ENCODE results near the gene SLC1A3.

The SLC1A3 gene

DNA sequence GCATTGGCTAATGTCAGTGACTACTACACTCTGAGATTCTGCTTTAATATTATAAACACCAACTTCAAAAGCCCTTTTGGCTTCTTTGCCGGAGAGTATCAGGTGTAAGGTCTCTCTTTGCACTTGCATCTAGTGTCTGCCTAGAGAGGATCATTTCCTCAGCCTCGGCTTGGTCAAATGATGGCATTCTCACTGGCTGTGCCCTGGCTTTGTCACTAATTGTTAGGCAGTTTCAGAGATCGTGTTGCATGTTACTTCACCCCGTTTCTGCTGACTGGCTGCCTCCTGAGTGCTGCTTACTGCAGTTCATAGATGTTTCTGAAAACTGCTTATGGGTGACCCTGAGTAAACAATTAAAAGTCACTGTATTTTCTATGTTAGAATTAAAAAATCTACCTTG, 48.8 kb downstream of the SLC1A3 start:
- DNase-seq (ENCODE audit: low read depth), result no peak

GRCh38 chr5:36656556-36656955, 50.1 kb downstream of the SLC1A3 start:
- no peak for DNase-seq (ENCODE audit: low read depth)

DNA sequence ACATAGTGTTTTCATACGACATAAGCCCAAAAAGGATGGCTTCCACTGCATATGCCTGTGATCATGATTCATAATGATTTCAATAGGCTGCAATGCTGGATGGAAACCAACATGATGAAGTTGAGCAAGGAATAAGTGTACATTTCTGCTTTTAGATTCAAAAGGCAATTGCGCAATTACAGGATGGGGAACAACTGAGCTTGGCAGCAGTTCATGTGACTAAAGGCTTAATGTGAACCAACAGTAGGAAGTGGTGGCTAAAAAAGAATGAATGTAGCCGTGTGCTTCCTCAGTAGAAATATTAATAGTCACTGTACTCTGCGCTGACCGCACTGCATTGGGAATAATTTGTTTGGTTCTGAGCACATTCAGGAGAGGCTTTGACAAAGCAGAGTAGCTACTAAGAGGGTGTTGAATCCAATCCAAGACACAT, 51.2 kb downstream of the SLC1A3 start:
- DNase-seq (ENCODE audit: low read depth), result no peak

GRCh38 chr5:36658038-36658756, 51.8 kb downstream of the SLC1A3 start:
- DNase-seq (ENCODE audit: low read depth), result no peak

- no peak for DNase-seq (ENCODE audit: low read depth)
Observed at GRCh38 chr5:36659411-36659810, 53.0 kb downstream of the SLC1A3 start.

- no peak for DNase-seq (ENCODE audit: low read depth)
Observed at GRCh38 chr5:36660397-36661049, 54.1 kb downstream of the SLC1A3 start.

GRCh38 chr5:36661456-36662220, 55.2 kb downstream of the SLC1A3 start:
- DNase-seq (ENCODE audit: low read depth), result no peak

GRCh38 chr5:36662291-36662851, 56.0 kb downstream of the SLC1A3 start:
- no peak for DNase-seq (ENCODE audit: low read depth)

DNA sequence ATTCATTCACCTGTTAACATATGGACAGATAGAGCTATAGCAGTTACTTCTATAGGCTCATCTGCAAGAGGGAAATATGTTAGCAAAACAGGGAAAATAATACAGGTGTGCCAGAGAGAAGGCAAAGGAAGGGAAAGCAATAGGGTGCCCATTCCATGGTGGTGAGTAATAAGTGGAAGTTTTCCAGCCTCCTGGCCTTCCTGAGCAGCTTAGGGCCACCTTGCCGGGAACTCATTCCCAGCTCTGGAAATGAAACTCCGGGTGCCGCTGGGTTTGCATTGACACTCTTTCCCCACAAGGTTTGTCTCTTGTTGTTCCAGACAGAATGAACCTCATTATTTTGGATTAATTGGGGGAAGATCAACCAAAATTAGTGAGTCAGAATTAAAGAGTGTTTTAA, 58.4 kb downstream of the SLC1A3 start:
- no peak for DNase-seq (ENCODE audit: low read depth)

- DNase-seq (ENCODE audit: low read depth), result no peak
Observed at GRCh38 chr5:36665628-36666027, 59.2 kb downstream of the SLC1A3 start.

DNA sequence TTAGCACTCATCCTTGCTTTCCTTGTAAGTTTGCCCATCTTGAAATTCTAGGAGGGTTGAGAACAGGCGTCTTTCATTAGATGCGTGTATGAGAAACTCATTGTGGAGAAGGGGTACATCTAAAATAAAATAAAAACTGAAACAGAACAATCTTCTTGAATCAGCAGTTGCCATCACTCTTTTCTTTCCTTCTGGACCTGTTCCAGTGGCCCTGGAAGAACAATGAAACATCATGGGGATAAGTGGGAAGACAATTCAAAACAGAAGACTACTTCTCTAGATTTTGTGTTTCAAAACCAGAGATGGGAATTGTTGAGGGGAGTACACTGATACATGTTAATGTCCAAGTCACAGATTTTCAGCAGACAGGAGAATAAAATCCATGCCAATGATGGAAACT, 59.9 kb downstream of the SLC1A3 start:
- DNase-seq (ENCODE audit: low read depth), result no peak

DNA sequence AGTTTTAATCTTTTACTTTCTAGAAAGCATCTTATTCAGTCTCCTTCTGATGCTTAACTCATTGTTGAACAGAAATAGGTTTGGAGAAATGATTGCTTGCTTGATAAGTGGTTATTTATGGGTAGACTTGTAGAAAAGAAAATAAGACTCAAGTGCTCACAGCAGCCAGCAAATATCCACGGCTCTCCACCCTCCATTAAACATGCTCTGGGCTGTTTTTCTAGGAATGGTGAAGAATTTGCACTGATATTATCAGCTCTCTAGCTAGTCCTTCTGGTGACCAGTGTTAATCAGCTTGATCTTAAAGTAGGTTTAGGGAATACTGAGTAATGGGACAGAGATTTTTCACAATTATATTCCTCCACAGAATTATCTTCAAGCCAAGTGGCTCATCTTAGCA, 60.6 kb downstream of the SLC1A3 start:
- DNase-seq (ENCODE audit: low read depth), result no peak

GRCh38 chr5:36667824-36668223, 61.4 kb downstream of the SLC1A3 start:
- DNase-seq (ENCODE audit: low read depth), result no peak

GRCh38 chr5:36669015-36669651, 62.7 kb downstream of the SLC1A3 start:
- DNase-seq (ENCODE audit: low read depth), result no peak

- no peak for DNase-seq (ENCODE audit: low read depth)
Observed at GRCh38 chr5:36670548-36670947, 64.1 kb downstream of the SLC1A3 start.

DNA sequence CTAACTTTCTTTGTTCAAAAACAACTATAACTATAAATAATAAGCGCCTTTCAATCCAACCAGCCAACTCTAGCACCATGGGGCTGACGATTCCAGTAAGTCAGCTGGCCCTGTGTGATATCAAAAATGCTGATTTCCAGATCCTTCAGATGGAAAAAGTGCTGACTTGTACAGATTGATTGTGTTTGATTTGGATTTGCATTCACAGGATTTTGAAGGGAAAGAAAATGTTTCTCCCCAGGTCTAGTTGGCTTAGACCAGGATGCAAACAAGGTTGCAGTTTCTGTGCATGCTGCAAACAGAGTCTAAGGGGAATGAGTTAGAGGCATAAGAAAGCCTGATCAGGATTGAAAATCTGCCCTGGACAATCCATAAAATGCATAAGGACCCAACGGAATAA, 68.9 kb downstream of the SLC1A3 start:
- DNase-seq (ENCODE audit: low read depth), result no peak

- DNase-seq (ENCODE audit: low read depth), result no peak
Observed at GRCh38 chr5:36679221-36679989, 73.0 kb downstream of the SLC1A3 start.

DNA sequence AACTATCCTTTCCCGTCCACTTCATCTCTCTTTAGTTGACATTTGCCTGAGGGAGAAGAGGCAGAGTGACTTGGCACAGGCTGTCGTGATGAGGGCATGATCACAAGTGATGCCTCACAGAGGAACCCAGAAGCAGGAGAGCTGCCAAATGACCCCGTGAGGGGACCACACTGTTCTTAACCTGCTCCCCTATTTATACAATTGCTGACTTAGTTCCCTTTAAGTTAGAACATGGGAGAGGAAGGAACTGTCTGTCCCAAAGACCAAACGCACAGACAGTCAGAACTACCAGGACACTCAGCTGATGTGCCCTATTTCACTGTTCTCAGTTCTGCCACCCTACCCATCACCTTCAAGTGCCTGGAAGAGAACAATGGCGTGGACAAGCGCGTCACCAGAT, 73.7 kb downstream of the SLC1A3 start:
- DNase-seq (ENCODE audit: low read depth), result no peak

GRCh38 chr5:36681711-36682110, 75.3 kb downstream of the SLC1A3 start:
- DNase-seq (ENCODE audit: low read depth), result no peak

DNA sequence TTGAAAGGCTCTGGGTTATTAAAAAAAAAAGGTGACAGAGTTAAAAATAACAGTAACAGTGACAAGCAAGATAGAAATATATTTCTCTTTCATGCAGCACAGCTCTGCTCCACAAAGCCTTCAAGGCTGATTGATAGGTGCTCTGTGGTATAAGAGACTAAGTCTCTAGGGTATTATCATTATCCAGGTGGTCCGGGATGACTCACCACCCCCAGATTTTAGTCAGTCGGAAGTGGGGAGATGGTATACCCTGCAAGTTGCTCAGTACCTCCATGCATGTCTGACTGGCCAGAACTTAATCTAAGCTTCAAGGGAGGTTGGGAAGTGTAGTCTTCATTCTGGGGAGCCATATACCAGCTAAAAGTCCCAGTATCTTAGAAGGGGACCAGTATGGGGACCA, 76.1 kb downstream of the SLC1A3 start:
- no peak for DNase-seq (ENCODE audit: low read depth)

DNA sequence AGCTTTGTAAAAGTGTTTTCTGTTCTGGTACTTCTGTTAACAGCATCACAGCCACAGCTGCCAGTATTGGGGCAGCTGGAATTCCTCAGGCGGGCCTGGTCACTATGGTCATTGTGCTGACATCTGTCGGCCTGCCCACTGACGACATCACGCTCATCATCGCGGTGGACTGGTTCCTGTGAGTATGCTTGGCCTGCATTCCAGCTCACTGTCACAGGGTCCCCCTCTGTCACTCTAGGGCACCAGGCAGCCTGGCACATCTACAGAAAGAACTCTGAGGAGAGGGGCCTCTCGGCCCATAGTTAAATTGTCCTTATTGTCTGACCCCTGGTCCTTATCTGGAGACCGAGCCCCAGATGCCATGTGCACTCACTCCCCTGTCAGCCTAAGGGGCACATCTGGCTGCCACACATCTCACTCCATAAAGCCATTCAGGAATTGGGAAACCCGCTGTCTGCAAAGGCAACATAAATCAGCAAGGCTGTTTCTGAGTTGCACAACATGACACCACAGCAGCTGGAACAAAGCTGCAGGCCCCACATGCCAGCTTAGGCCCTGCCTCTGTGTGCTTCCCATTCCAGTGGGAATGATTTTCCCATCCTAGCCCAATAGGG, 77.5 kb downstream of the SLC1A3 start:
- DNase-seq (ENCODE audit: low read depth), result no peak
